HEK293 (cell line): ENCODE data around the gene ZBTB26.
A peak's percentile ranks its signal among the peaks of the same experiment; 100 is the strongest.

Experiments used
- REST ChIP-seq: fragments of 450-650 bp; formaldehyde crosslinking; IDR thresholded peaks from 2 replicates; pipeline ENCODE4 v1.5.1; 2016; ENCODE audit warnings: missing biosample characterization, missing genetic modification characterization
- TCF7L2 ChIP-seq: IDR thresholded peaks from 2 replicates; pipeline ENCODE4 v1.6.1; 2011; ENCODE audit warnings: low read depth, mild to moderate bottlenecking, inconsistent platforms, low read length, moderate library complexity, borderline replicate concordance
- TRIM28 ChIP-seq: IDR thresholded peaks from 2 replicates; pipeline ENCODE4 v1.6.1; 2011; ENCODE audit warnings: low read length, control low read depth, borderline replicate concordance
- ZBTB10 ChIP-seq: fragments of 450-650 bp; formaldehyde crosslinking; IDR thresholded peaks from 2 replicates; pipeline ENCODE4 v1.5.1; 2016; ENCODE audit warnings: missing biosample characterization, missing genetic modification characterization
- ZNF155 ChIP-seq: fragments of 450-650 bp; formaldehyde crosslinking; IDR thresholded peaks from 2 replicates; pipeline ENCODE4 v1.5.1; 2016; ENCODE audit warnings: missing biosample characterization, missing genetic modification characterization
- ZNF211 ChIP-seq: fragments of 450-650 bp; formaldehyde crosslinking; IDR thresholded peaks from 2 replicates; pipeline ENCODE4 v1.5.1; 2016; ENCODE audit warnings: low read depth, missing biosample characterization, missing genetic modification characterization
- ZNF660 ChIP-seq: fragments of 450-650 bp; IDR thresholded peaks from 2 replicates; pipeline ENCODE4 v1.5.1; 2018; ENCODE audit warnings: missing biosample characterization, mild to moderate bottlenecking, missing genetic modification characterization
- TF ChIP-seq, protein P1 (sequence below): fragments of 450-650 bp; formaldehyde crosslinking; IDR thresholded peaks from 2 replicates; pipeline ENCODE4 v1.5.1; 2016; ENCODE audit warnings: missing biosample characterization, missing genetic modification characterization

- no peak for TF ChIP-seq ZBTB10
- TF ChIP-seq, protein P1, sequence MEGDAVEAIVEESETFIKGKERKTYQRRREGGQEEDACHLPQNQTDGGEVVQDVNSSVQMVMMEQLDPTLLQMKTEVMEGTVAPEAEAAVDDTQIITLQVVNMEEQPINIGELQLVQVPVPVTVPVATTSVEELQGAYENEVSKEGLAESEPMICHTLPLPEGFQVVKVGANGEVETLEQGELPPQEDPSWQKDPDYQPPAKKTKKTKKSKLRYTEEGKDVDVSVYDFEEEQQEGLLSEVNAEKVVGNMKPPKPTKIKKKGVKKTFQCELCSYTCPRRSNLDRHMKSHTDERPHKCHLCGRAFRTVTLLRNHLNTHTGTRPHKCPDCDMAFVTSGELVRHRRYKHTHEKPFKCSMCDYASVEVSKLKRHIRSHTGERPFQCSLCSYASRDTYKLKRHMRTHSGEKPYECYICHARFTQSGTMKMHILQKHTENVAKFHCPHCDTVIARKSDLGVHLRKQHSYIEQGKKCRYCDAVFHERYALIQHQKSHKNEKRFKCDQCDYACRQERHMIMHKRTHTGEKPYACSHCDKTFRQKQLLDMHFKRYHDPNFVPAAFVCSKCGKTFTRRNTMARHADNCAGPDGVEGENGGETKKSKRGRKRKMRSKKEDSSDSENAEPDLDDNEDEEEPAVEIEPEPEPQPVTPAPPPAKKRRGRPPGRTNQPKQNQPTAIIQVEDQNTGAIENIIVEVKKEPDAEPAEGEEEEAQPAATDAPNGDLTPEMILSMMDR (tag by site-specific recombination) = no peak
- TF ChIP-seq ZNF155 (tag by site-specific recombination) = no peak
- TF ChIP-seq TCF7L2 = no peak
- TF ChIP-seq TRIM28 = no peak
- TF ChIP-seq ZNF211 = no peak
- TF ChIP-seq ZNF660 (tag by site-specific recombination) = peak; percentile 57; the same call in 1 of the 2 replicates
- TF ChIP-seq REST = no peak
Observed at GRCh38 chr9:122912964-122913673, 18.2 kb downstream of the ZBTB26 start, which contains the start of gene ZBTB6.
